ENCODE results near the gene PPP2R2C. TPM values are rescaled to one million over a fixed set of nuclear protein-coding genes. Genes with fewer than 3 reads are reported as not detected.

The PPP2R2C gene
- total RNA-seq, 1 experiment from 2014 or later = 8.1 TPM

GRCh38 chr4:6282314-6282771 lies 190.1 kb downstream of the PPP2R2C start:
- no peak overlapping the region for H2BK120ac ChIP-seq (ENCODE audit: low read depth, low read length, poor library complexity, severe bottlenecking)
- H3K9me3 ChIP-seq (ENCODE audit: control insufficient read depth, low read depth, low read length) = no peaks in the 10 kb centered on the region
- H3K79me1 ChIP-seq (ENCODE audit: insufficient read depth, low read depth, low read length, poor library complexity, severe bottlenecking) = no peaks in the 10 kb centered on the region
- no peak overlapping the region for H4K91ac ChIP-seq (ENCODE audit: insufficient read length, low read depth, low read length)
- H3K27me3 ChIP-seq (ENCODE audit: insufficient read depth, low read length) = no peaks in the 10 kb centered on the region
- Mint-ChIP-seq H3K27ac (no peak overlapping the region), H3K27me3 (ENCODE audit: low read depth) (no peaks in the 10 kb centered on the region), H3K9me3 (no peaks in the 10 kb centered on the region), H3K36me3 (ENCODE audit: insufficient read depth in 1 of 3, low read depth in 3 of 3) (peaks cover 4 to 20% (median 15%) of the 10 kb centered on the region in 3 experiments), H3K4me1 (0 out of 4 replicates have a peak, but pooled peaks cover 3 to 4% of the 10 kb centered on the region in 2 experiments), H3K4me3 (no peak overlapping the region)
- no CpG with 5 or more reads among the region's 6 CpGs for WGBS (ENCODE audit: extremely low coverage, insufficient read length, low lambda C conversion rate)
- H4K5ac ChIP-seq (ENCODE audit: insufficient read length, low read depth, low read length) = no peak overlapping the region
- H2AK5ac ChIP-seq (ENCODE audit: insufficient read length, low read length) = no peak overlapping the region
- H3K4me2 ChIP-seq (ENCODE audit: insufficient read depth, insufficient read length, low read length) = no peak overlapping the region
- H3K9ac ChIP-seq (ENCODE audit: extremely low read depth, insufficient read length, low read length) = no peak overlapping the region
- H4K8ac ChIP-seq (replicated peaks; ENCODE audit: insufficient read length, low read depth, low read length) = no peak overlapping the region
- no peaks in the 10 kb centered on the region for H4K20me1 ChIP-seq (ENCODE audit: control insufficient read depth, insufficient read depth, insufficient read length)
- no peaks in the 10 kb centered on the region for H3K79me2 ChIP-seq (ENCODE audit: insufficient read depth, low read length)
- no peaks in the 10 kb centered on the region for H3K23me2 ChIP-seq (ENCODE audit: insufficient read length, low read depth, low read length, poor library complexity, severe bottlenecking)
- H3K23ac ChIP-seq (ENCODE audit: insufficient read length, low read depth, low read length) = no peak overlapping the region
- DNase-seq = no peak
- H3K4ac ChIP-seq (ENCODE audit: low read depth, low read length) = no peak overlapping the region
- H3K56ac ChIP-seq (ENCODE audit: insufficient read length, low read depth, low read length) = no peak overlapping the region
- no peak overlapping the region for H2BK5ac ChIP-seq (ENCODE audit: insufficient read length, low read length)
- H3K18ac ChIP-seq (ENCODE audit: insufficient read length, low read depth, low read length) = no peak overlapping the region
- no peak overlapping the region for H2BK20ac ChIP-seq (ENCODE audit: low read depth, low read length, poor library complexity, severe bottlenecking)
- H3K14ac ChIP-seq (ENCODE audit: insufficient read depth, low read length) = no peak overlapping the region
- no peaks in the 10 kb centered on the region for H3K4me1 ChIP-seq (ENCODE audit: insufficient read depth, low read length)
- no peak overlapping the region for H2AFZ ChIP-seq (ENCODE audit: low read length)
- no peak overlapping the region for H2BK12ac ChIP-seq (ENCODE audit: insufficient read length, low read depth, low read length)
- no peak for TF ChIP-seq CTCF (conservative IDR thresholded peaks at IDR 0.05)
- no peak overlapping the region for H3T11ph ChIP-seq (ENCODE audit: low read length)
- no peak overlapping the region for H3K27ac ChIP-seq (ENCODE audit: insufficient read length, low read depth, low read length)
- no peak overlapping the region for H2BK15ac ChIP-seq (ENCODE audit: low read depth, low read length)

Measured in H9 (cell line).